HG02870 (cell line): ENCODE results near the gene SYNDIG1.

Experiments
- ATAC-seq: cut with Tn5 transposase; IDR thresholded peaks from one replicate; pipeline ENCODE4 v1.9.1; 2021; ENCODE audit warnings: mild to moderate bottlenecking, moderate library complexity; ENCODE audit not compliant: unreplicated experiment

SYNDIG1 gene

DNA sequence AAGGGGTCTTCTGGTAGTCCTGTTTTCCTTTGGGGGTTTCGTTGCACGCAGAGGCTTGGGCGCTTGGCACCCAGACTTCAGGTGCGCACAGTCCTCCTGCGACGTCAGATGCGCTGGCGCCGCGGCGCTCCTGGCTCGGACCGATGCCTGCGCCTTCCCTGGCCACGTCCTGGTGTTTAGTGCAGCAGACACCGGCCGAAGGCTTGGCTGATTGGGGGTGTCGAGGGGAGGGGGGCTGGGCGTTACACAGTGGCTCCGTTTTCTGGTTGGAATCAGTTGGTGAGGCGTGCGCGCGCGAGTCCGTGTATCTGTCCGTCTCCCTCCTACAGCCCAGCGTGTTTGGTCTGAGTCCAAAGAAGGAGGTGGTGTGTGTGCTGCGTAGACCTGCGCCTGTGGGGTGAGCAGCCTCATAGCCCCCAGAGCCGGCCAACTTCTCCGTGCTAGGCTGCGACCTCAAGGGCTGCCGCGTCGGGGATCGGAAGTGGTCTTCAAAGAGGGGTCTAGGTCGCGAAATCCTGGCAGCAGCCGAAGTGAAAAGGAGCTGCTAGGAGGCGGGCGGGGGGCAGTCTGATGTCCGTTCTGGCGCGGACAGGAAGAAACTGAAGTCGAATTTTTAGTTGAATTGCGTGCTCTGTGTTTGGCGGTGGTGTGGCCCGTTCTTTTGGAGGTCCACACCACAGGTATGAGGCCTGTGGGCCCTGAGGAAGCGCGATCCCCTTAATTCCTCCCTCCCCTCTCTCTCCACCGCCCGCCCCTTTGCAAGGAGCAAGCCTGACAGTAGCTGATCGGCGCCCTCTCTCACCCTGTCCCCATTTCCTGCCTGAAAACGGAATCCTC is 1.5 kb downstream of the SYNDIG1 start:
- no peak for ATAC-seq

DNA sequence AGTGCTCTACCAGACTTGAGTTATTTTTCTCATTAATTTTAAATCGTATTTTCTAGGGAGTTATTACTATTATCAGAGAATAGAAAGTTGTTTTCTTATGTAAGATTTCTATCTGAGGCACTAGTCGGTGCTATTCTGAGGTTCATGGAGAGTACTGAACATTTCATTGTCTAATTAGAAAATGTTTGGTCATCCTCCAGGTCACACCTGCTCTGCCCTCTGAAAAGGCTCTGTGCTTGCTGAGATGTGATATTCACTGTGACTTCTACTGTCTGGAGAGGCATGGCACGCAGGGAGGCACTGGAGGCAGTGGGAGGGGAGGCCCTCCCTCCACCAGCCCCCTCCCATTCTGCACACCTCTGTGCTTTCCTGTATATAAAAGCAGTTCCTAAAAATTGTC is 3.0 kb downstream of the SYNDIG1 start:
- ATAC-seq, result no peak

DNA sequence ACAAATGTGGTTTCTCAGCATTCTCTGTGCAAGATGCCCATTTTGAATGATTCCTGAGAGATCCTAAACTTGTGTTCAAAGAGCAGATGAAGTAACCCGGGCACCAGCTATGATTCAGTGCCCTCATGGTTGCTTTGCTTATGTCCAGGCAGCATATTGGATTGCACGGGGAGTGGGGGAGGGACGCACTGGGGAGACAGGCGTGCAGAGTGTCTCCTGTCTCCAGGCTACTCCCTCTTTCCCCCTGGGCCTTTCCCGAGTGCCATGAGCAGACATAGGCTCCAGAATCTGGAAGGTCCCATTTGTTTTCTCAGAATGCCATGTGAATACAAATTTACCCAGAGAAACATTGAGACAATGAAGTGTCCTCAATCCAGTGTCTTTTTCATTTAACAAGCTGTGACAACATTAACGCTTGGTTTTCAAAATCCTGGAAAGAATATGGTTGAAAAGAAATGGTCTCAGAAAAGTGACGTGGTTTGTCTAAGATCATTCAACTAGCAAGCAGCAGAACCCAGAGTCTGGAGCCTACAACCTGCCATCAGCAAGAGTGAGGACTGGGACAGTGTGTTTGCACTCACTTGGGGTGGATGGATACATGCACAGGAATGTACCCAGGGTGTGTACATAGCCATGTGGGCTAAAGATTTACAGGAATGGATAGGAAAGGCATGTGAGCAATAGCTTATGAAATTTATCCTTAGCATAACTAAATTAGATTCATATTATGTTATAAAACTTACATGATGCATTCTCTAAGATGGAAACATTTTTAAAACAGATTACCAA is 4.2 kb downstream of the SYNDIG1 start:
- no peak for ATAC-seq

DNA sequence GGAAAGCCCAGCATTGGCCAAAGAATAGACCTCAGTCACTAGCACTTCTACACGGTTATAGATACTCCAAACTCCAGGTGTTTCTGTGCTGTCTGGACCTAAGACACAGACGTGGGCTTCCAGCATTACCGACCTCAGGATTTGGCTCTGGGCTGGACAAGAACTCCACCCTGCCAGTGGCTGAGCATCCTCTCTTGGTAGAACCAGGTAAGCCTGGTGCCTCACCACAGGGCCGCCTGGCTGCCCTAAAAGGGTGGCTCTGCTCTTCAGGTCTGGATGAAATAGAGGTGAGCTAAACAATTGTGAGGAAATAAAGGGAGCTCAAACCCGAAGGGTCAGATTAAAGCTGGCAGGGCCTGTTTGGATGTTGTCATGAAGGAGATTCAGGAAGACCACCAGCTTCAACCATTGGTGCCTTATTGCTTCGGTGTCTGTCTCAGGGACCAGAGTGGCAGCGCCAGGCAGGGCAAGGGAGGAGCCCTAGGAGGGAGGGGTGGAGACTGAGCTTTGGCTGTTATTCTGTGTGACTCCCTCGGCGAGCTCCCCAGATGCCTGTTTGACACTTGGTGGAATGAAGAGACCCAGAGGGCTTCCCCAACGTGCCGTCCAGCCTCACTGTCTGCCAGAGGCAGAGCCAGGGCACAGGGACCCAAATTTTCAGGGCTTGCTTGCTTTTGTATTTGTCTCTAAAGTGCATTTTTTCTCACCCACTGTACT is 8.6 kb downstream of the SYNDIG1 start:
- ATAC-seq, result no peak

DNA sequence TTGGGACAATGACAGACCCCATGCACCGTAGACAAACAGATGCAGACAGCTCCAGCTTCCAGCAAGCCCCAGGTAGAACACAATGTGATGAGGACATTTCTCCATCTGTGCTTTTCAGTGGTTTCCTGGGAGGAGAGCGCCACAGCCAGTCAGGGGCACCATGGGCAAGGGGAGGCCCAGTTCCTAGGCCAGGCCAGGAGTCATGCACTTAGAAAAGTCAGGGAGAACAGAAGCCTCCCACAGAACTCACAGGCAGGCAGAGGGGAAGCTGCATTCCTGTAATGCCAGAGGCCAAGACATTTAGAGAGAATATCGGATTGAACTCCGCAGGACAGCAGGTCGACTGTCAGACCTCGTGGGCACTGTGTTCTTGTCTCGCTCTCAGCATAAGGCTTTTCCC is 9.2 kb downstream of the SYNDIG1 start:
- ATAC-seq, result no peak

DNA sequence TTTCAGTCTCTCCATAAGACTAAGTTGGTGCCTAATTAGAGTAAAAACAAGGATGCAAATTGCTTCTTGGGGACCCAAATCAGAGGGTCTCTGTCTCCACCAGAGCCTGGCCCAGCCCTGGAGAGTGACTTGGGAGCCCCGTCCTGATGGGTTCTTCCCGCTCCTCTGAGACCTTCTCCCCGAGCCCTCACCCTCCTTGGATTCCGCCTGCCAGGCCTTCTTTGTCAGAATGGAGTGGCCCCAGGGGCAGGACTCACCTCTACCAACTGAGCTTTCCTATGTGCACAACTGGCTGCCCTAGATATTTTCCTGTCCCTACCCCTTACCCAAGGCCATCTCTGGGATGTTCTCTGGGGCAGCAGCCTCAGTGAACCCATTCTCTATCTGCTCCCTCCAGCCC is 9.7 kb downstream of the SYNDIG1 start:
- no peak for ATAC-seq

DNA sequence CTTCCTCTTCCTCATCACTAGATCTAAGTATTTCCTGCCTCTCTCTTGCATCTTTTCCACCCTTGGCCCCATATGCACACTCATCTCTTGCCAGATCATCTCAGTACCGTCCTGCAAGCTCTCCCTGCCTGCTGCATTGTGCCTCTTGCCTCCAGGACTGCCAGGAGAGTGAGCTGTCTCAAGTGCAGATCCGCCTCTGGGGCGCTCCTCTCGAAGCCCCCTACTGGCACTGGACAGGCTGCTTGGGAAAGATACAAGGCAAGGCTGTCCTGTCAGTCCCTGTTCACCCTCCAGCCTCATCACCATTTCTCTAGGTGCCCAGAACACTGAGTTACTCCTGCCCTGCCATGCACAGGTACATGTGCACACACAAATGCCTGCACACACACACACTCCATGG is 10.2 kb downstream of the SYNDIG1 start:
- ATAC-seq, result no peak

DNA sequence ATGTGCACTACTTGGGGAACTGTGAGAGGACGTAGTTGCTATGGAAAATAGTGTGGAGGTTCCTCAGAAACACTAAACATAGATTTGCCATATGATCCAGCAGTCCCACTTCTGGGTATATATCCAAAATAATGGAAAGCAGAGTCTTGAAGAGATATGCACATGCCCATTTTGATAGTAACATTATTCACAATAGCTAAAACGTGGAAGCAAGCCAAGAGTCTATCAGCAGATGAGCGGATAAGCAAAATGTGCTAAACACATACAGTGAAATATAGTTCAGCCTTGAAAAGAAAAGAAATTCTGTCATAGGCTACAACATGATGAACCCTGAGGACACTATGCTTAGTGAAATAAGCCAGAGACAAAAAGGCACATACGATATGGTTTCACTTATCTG is 11.1 kb downstream of the SYNDIG1 start:
- ATAC-seq, result no peak

DNA sequence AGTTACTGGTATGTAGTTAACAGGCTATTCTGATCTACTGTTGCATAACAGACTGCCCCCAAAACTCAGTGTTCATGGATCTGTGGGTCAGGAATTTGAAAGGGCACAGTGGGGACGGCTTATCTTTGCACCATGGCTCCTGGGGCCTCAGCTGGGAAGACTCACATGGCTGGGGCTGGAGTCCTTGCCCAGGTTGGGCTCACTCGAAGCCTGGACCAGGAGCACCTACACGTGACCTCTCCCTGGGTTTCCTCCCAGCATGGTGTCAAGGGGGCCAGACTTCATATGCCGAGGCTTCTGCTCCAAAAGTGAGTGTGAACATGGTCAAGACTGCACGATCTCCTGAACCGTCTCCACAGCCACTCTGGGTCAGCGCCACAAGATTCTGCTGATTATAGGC is 11.7 kb downstream of the SYNDIG1 start:
- ATAC-seq, result no peak

DNA sequence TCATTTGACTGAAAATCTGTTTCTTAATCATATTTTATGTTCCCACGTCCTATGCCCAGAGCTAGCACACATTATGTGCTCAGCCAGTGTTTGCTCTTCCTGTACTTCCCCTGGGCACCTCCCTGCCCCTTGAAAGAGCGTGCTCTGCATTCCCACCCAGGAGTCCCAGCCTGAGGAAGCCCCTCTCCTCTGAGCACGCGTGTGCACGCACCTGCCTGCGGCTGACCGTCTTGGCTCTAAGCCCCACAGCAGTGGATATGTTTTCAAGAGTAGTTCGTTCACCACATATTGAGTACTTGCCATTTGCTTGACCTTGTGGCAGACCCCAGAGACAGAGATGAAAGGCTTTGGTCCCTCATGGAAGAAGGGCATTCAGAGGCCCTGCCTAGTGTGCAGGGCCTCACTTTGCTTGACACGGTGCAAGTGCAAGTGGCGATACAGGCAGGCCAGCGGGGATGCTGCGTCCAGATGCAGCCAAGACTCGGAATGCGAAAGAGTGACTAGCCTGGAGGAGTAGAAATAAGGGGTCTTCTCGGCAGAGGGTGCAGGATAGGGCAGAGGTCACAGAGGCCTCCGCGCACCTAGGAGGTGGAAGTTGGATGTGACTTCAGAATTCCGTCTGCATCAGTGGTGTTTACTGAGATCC is 14.1 kb downstream of the SYNDIG1 start:
- ATAC-seq, result no peak

DNA sequence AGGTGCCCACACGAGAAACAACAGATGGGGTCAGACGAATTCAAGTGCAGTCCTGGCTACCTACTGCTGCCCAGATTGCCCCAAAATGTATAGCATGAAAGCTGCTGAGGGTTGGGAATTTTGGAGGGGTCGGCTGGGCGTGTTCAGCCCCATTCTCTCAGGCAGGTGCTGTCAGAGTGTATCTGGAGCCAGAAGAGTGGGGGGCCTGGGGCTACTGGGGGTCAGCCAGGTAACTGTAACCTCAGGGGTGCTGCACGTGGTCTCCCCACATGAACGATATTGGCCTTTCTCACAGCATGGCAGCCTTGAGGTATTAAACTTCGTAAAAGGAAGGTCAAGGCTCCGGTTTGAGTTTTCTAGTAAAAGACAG is 14.6 kb downstream of the SYNDIG1 start:
- no peak for ATAC-seq

DNA sequence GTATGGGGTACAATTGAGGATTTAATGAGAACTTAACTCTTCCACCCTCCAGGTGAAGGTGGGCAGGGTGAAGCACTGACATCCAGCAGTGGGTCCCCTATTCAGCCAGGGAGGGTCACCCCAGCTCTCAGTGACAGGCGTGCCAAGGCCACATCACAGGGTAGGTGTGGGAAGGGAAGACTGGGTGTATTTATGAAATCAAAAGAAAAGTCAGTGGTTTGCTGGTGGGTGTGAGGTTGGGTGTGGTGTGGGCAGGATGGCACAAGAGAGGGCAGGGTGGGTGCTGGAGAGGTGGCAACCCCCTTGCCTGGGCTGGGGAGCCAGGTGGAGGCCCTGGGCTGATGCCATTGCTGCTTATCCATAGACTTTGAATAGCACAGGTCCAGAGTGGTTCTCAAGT is 16.6 kb downstream of the SYNDIG1 start:
- no peak for ATAC-seq

DNA sequence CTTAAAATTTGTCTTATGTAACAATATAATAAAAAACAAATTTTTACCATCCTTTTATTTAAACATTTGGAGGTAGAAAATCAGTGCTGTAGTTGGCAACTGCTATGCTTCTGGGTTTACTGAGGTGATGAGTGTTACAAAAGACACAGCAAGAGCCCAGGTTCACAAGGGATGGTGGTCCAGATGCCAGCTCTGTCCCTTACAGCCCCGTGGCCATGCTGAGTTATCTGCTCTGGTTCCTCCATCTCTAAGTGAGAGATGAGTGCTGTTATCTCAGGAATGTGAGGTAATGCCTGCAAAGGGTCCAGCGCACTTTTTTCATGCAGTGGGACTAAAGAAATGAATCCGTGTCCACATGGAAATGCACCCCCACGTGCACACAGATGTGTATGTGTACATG is 17.8 kb downstream of the SYNDIG1 start:
- no peak for ATAC-seq

DNA sequence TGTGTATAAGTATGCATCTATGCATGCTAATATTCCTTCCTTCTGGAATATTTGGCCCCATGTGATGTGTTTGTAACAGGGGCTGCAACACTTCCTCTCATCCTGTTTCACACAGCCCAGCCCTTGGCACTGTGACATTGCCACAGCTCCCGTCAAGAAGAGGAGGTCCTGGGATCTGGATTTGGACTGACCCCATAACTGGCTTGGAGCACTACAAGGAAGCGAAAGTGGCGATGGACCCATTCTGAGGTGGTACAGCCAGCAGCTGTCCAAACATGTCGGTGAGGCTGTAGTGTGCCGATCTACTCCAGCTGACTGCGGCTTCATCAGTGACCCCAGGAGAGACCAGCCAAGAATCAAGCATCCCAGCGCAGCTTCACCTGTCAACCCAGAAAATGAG is 18.2 kb downstream of the SYNDIG1 start:
- no peak for ATAC-seq

DNA sequence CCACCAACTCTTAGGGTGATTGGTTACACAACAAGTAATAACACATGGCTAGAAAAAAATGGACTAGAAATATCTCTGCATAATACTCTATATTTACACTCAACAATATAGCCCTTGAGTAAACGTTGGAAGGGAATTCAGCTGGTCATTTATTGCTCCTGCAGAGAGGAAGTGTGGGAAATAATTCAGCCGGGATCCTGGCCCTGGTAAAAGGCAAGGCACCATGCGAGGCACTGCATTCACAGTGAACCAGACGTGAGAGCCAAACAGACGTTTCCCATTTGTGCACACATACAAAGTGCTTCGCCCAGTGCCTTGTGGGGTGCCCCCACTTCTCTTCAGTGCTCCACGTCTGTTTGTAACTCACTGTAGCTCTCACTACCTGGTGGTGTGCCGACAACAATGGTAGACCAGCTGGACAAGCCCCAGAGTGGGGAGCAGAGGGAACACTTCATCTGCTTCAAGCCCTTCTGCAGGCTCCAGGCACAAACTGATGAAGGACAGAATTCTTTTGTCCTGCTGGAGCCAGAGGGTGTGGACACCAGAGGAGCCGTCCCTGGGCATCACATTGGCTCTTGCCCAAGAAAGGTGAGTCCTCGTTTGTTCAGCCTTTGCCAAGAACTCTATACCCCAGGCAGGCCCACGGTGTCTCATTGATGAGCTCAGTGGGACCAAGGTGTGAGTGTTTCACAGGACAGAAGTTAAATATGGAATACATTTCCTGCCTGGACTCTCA is 18.8 kb downstream of the SYNDIG1 start:
- ATAC-seq, result no peak

DNA sequence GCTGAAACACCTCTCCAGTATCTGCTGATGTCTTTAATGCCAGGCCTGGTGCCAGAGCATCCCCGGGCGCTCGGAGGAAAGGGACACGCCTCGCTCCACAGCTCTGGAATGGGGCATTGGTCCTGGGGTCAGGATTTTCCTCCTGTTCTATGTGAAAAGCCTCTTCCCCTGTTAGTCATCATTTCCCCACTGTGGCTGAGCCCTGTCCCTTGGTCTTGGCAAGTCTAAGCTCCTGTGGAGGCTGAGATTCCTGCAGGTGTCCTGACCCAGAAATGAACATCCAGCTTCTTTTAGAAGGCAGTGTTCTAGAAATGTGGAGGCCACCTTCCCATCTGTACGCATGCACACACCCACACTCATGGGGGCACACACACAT is 19.4 kb downstream of the SYNDIG1 start:
- no peak for ATAC-seq

DNA sequence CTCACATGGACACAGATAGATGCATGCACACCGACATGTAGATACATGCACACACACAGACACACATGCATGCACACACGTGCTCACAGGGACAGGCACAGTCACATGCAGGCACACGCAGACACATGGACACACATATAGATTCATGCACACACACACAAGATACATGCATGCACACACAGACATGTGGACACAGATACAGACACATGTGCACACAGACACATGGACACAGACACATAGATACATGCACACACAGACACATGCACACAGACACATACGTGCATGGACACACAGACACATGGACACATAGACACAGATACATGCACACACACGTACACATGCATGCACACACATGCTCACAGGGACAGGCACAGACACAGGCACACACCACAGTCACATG is 19.8 kb downstream of the SYNDIG1 start:
- ATAC-seq, result no peak

DNA sequence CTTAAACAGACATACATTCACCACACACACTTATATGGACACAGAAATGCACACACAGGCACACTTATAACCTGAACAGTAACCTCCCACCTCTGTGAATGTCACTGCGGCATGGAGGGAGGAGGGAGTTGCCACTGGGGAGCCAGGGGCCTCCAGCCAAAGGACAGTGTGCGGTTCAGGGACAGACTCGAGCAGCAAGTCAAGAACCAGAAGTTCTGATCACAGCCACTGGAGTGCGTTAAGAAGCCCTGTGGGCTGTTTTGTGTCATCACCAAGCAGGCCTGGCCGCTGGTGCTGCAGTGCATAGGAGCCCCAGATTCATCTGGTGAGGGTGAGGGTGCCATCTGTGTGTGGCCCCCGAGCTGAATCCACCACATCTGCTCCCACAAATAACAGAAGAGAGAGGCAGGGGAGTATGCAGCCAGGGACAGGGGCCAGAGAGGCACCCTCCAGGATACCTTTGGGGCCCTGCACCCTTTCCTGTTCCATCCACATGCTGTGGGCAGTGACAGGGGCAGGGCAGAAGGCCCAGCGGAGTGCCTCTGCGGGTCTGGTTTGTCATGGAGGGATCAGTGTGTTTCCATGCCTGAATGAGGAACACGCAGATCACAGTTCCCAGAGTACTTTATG is 20.3 kb downstream of the SYNDIG1 start:
- ATAC-seq, result no peak

DNA sequence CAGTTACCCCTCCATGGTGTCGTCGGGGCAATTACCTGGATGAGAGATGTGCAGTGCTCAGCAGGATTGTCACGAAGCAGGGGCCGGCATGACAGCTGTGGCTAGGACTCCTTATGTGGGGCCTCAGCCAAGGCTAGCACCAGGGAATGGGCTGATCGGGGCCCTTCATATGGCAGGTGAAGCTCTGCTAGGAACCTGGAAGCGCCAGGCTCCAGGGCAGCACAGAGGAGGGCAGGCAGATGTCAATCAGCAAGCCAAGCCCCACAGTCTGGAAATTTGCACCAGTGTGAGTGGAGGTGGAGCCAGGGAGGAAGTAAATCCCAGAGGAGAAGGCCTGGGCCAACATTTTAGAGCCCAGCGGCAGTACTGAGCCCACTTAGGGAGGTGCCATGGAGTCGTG is 21.2 kb downstream of the SYNDIG1 start:
- ATAC-seq, result no peak

DNA sequence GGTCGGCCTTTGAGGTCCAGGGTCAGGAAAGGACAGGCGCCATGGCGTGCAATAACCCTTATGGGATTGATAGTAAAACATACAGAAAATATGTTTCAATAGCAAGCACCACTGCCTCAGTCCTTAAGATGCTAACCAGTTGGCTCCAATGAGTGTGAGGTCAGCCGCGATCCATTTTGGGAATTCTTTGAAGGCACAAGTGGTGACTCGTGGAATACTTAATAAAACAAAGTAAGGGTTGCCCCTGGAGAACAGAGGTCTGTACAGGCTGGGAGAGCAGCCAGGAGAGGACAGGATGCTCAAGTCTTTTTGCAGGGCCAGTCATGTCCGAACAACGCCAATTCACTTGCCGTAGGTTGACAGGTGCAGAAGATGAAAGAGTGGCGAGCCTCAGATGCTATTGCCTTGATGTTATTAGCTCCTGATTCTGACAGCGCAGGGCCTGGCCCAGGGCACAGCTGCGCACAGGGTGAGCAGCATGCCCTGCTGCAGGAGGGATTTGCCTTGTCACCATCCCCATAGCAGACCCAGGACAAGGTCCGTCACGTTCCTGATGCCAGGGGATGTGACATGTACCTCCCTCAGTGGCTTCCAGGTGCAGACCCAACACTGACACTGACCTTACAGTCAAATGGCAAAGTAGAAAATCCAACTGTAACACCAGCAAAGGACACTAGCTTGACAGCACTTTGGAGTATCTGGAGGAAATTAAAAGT is 21.8 kb downstream of the SYNDIG1 start:
- no peak for ATAC-seq
